HG03064 (cell line): ENCODE data around the gene SNX11.
"Not testable (repeated sequence)": the region's sequence is repeated elsewhere in the genome, so short reads cannot be mapped to it uniquely, and the experiment has no call there.

ENCODE experiments used
- ATAC-seq: cut with Tn5 transposase; IDR thresholded peaks from one replicate; pipeline ENCODE4 v1.9.1; 2021; ENCODE audit warnings: low read depth; ENCODE audit not compliant: unreplicated experiment

SNX11 gene

GRCh38 chr17:48107137-48108055 lies at the start of gene SNX11:
TSS of gene SNX11 (plus strand) at chr17:48107766. CDS start at chr17:48112044, 4,278 bp downstream.
- ATAC-seq = peak; percentile 70

GRCh38 chr17:48058393-48059124 lies 49.0 kb upstream of the SNX11 start:
- ATAC-seq = no peak

GRCh38 chr17:48059125-48059668 lies 48.4 kb upstream of the SNX11 start:
- no peak for ATAC-seq

- ATAC-seq = no peak
These were observed 47.3 kb upstream of the SNX11 start for GRCh38 chr17:48060249-48060648.

GRCh38 chr17:48062273-48062672 lies 45.3 kb upstream of the SNX11 start:
- ATAC-seq = no peak

- ATAC-seq = no peak
These were observed 42.9 kb upstream of the SNX11 start for GRCh38 chr17:48064638-48065037.

GRCh38 chr17:48066192-48066591 lies 41.4 kb upstream of the SNX11 start:
- ATAC-seq = no peak

GRCh38 chr17:48066656-48067055 lies 40.9 kb upstream of the SNX11 start:
- ATAC-seq = no peak

- ATAC-seq = no peak
These were observed 40.3 kb upstream of the SNX11 start for GRCh38 chr17:48067245-48067644.

- ATAC-seq = not testable (repeated sequence)
These were observed 39.8 kb upstream of the SNX11 start for GRCh38 chr17:48067808-48068207.

GRCh38 chr17:48068491-48068961 lies 39.0 kb upstream of the SNX11 start:
- ATAC-seq = no peak

GRCh38 chr17:48070195-48070594 lies 37.4 kb upstream of the SNX11 start:
- no peak for ATAC-seq

- ATAC-seq = no peak
These were observed 35.9 kb upstream of the SNX11 start for GRCh38 chr17:48071654-48072053.

- ATAC-seq = not testable (repeated sequence)
These were observed 34.8 kb upstream of the SNX11 start for GRCh38 chr17:48072811-48073210.

GRCh38 chr17:48073566-48074094 lies 33.9 kb upstream of the SNX11 start:
- not testable (repeated sequence) for ATAC-seq

- ATAC-seq = no peak
These were observed 33.1 kb upstream of the SNX11 start for GRCh38 chr17:48074322-48075081.

- ATAC-seq = not testable (repeated sequence)
These were observed 30.4 kb upstream of the SNX11 start for GRCh38 chr17:48077152-48077551.

GRCh38 chr17:48081858-48082257 lies 25.7 kb upstream of the SNX11 start:
- no peak for ATAC-seq

GRCh38 chr17:48084932-48085331 lies 22.6 kb upstream of the SNX11 start:
- ATAC-seq = no peak
